HepG2 (cell line): ENCODE results near the gene ATM. TPM values are rescaled to one million over a fixed set of nuclear protein-coding genes. Genes with fewer than 3 reads are reported as not detected.

Experiments
- EEA1 ChIP-seq: sonication (generic); formaldehyde crosslinking; IDR thresholded peaks from 2 replicates; pipeline ENCODE4 v1.5.1; 2020; ENCODE audit warnings: mild to moderate bottlenecking, missing genetic modification reagents, borderline replicate concordance
- FOXA3 ChIP-seq: IDR thresholded peaks from 2 replicates; pipeline ENCODE4 v1.6.1; 2016; ENCODE audit warnings: missing genetic modification reagents, missing compliant biosample characterization
- RARA ChIP-seq: IDR thresholded peaks from 2 replicates; pipeline ENCODE4 v1.6.1; 2016; ENCODE audit warnings: missing genetic modification reagents, missing compliant biosample characterization
- RBFOX2 ChIP-seq: fragments of 200-400 bp; formaldehyde crosslinking; IDR thresholded peaks from 2 replicates; pipeline ENCODE4 v1.6.1; 2017; ENCODE audit warnings: low read depth, mild to moderate bottlenecking, low read length
- RFX1 ChIP-seq: fragments of 450-650 bp; IDR thresholded peaks from 2 replicates; pipeline ENCODE4 v1.6.1; 2017
- SOX13 ChIP-seq, 3 experiments: fragments of 450-650 bp in 1 of 3; sonication (generic) in 1 of 3; formaldehyde crosslinking in 1 of 3; IDR thresholded peaks in 2 of 3; conservative IDR thresholded peaks in 1 of 3; 2 replicates each; pipeline versions ENCODE4 v1.5.0 to v1.6.1; 2016 to 2020; ENCODE audit warnings: antibody characterized with exemption in 1 of 3, mild to moderate bottlenecking in 1 of 3, missing compliant biosample characterization in 1 of 3, missing genetic modification reagents in 1 of 3, moderate library complexity in 1 of 3
- ZBTB4 ChIP-seq: sonication (generic); formaldehyde crosslinking; IDR thresholded peaks from 2 replicates; pipeline ENCODE4 v1.4.0; 2020; ENCODE audit warnings: missing genetic modification reagents, mild to moderate bottlenecking, borderline replicate concordance
- ZNF24 ChIP-seq: fragments of 450-650 bp; IDR thresholded peaks from 2 replicates; pipeline ENCODE4 v1.6.1; 2017; ENCODE audit warnings: antibody characterized with exemption, mild to moderate bottlenecking
- ZNF264 ChIP-seq: sonication (generic); formaldehyde crosslinking; IDR thresholded peaks from 2 replicates; pipeline ENCODE4 v1.4.0; 2020; ENCODE audit warnings: missing genetic modification reagents
- ZNF292 ChIP-seq: sonication (generic); formaldehyde crosslinking; IDR thresholded peaks from 2 replicates; pipeline ENCODE4 v1.8.1; 2022; ENCODE audit warnings: mild to moderate bottlenecking, low read depth, missing genetic modification reagents, borderline replicate concordance
- ZNF510 ChIP-seq: sonication (generic); formaldehyde crosslinking; IDR thresholded peaks from 2 replicates; pipeline ENCODE4 v1.4.0; 2020; ENCODE audit warnings: low read depth, mild to moderate bottlenecking, missing genetic modification reagents
- ZNF674 ChIP-seq: sonication (generic); formaldehyde crosslinking; IDR thresholded peaks from 2 replicates; pipeline ENCODE4 v1.5.0; 2020; ENCODE audit warnings: low read depth, mild to moderate bottlenecking, missing genetic modification reagents
- polyA plus RNA-seq, 8 experiments: library from polyadenylated mRNA; depleted of rRNA in 3 of 8; stranded (reverse) in 7 of 8; unstranded in 1 of 8; fragments of >200 nt; fragmentation: Illumina TruSeq in 4 of 8; extraction: Trizol in 4 of 8; gene quantifications; 2 replicates each; pipeline versions ENCODE4 v1.2.1 to v1.2.3, GENCODE V29; 2011 to 2016; ENCODE audit warnings: low read depth in 4 of 8, missing spikeins in 1 of 8, mixed read lengths in 1 of 8; ENCODE audit not compliant: insufficient read depth in 1 of 8
- total RNA-seq, 5 experiments: library from RNA; depleted of rRNA; stranded (reverse); fragments of >200 nt; fragmentation: Illumina TruSeq; extraction: Trizol; gene quantifications; 2 replicates each; pipeline ENCODE4 v1.2.3, GENCODE V29; 2016; ENCODE audit warnings: low read depth in 1 of 5
- TF ChIP-seq, protein P1 (sequence below): sonication (generic); formaldehyde crosslinking; IDR thresholded peaks from 2 replicates; pipeline ENCODE4 v1.4.0; 2020; ENCODE audit warnings: missing genetic modification reagents
- TF ChIP-seq, protein P2 (sequence below): sonication (generic); formaldehyde crosslinking; conservative IDR thresholded peaks from 2 replicates; pipeline ENCODE4 v1.4.0; 2020; ENCODE audit warnings: mild to moderate bottlenecking, missing genetic modification reagents, moderate library complexity
- TF ChIP-seq, protein P3 (sequence below): sonication (generic); formaldehyde crosslinking; IDR thresholded peaks from 2 replicates; pipeline ENCODE4 v1.4.0; 2020; ENCODE audit warnings: missing genetic modification reagents, mild to moderate bottlenecking, borderline replicate concordance

ATM gene
- total and polyA plus RNA-seq, 2 of the 13 experiments (the other 11 are each of a cell fraction or from before 2014, with no cell fraction given), result 40.0 to 71.6 TPM

GRCh38 chr11:108233277-108233945, 10.5 kb downstream of the ATM start (continued):
- TF ChIP-seq ZBTB4 (CRISPR knock-in tag), result no peak
- no peak for TF ChIP-seq ZNF510
- no peak for TF ChIP-seq ZNF24
- TF ChIP-seq, protein P1, sequence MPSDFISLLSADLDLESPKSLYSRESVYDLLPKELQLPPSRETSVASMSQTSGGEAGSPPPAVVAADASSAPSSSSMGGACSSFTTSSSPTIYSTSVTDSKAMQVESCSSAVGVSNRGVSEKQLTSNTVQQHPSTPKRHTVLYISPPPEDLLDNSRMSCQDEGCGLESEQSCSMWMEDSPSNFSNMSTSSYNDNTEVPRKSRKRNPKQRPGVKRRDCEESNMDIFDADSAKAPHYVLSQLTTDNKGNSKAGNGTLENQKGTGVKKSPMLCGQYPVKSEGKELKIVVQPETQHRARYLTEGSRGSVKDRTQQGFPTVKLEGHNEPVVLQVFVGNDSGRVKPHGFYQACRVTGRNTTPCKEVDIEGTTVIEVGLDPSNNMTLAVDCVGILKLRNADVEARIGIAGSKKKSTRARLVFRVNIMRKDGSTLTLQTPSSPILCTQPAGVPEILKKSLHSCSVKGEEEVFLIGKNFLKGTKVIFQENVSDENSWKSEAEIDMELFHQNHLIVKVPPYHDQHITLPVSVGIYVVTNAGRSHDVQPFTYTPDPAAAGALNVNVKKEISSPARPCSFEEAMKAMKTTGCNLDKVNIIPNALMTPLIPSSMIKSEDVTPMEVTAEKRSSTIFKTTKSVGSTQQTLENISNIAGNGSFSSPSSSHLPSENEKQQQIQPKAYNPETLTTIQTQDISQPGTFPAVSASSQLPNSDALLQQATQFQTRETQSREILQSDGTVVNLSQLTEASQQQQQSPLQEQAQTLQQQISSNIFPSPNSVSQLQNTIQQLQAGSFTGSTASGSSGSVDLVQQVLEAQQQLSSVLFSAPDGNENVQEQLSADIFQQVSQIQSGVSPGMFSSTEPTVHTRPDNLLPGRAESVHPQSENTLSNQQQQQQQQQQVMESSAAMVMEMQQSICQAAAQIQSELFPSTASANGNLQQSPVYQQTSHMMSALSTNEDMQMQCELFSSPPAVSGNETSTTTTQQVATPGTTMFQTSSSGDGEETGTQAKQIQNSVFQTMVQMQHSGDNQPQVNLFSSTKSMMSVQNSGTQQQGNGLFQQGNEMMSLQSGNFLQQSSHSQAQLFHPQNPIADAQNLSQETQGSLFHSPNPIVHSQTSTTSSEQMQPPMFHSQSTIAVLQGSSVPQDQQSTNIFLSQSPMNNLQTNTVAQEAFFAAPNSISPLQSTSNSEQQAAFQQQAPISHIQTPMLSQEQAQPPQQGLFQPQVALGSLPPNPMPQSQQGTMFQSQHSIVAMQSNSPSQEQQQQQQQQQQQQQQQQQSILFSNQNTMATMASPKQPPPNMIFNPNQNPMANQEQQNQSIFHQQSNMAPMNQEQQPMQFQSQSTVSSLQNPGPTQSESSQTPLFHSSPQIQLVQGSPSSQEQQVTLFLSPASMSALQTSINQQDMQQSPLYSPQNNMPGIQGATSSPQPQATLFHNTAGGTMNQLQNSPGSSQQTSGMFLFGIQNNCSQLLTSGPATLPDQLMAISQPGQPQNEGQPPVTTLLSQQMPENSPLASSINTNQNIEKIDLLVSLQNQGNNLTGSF (CRISPR knock-in tag), result no peak
- no peak for TF ChIP-seq ZNF674
- TF ChIP-seq RBFOX2, result no peak
- peak; percentile 67 for TF ChIP-seq ZNF264 (CRISPR knock-in tag)
- TF ChIP-seq RARA (CRISPR knock-in tag), result peak; percentile 86
- TF ChIP-seq RFX1, result peak; percentile 49; the same call in 1 of the 2 replicates
- 0 out of 2 replicates have a peak, but pooled peaks have one; percentile 34 for TF ChIP-seq ZNF292 (CRISPR knock-in tag)
- TF ChIP-seq, protein P2, sequence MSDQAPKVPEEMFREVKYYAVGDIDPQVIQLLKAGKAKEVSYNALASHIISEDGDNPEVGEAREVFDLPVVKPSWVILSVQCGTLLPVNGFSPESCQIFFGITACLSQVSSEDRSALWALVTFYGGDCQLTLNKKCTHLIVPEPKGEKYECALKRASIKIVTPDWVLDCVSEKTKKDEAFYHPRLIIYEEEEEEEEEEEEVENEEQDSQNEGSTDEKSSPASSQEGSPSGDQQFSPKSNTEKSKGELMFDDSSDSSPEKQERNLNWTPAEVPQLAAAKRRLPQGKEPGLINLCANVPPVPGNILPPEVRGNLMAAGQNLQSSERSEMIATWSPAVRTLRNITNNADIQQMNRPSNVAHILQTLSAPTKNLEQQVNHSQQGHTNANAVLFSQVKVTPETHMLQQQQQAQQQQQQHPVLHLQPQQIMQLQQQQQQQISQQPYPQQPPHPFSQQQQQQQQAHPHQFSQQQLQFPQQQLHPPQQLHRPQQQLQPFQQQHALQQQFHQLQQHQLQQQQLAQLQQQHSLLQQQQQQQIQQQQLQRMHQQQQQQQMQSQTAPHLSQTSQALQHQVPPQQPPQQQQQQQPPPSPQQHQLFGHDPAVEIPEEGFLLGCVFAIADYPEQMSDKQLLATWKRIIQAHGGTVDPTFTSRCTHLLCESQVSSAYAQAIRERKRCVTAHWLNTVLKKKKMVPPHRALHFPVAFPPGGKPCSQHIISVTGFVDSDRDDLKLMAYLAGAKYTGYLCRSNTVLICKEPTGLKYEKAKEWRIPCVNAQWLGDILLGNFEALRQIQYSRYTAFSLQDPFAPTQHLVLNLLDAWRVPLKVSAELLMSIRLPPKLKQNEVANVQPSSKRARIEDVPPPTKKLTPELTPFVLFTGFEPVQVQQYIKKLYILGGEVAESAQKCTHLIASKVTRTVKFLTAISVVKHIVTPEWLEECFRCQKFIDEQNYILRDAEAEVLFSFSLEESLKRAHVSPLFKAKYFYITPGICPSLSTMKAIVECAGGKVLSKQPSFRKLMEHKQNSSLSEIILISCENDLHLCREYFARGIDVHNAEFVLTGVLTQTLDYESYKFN (CRISPR knock-in tag), result peak; percentile 88
- TF ChIP-seq SOX13 (IDR thresholded peaks at IDR 0.05), result no peak
- peak in 1 of 2 experiments; percentile 34; a peak in 1 of 4 replicates for TF ChIP-seq SOX13 (CRISPR knock-in tag; conservative IDR thresholded peaks at IDR 0.05 in 1 of 2, IDR thresholded peaks at IDR 0.05 in 1 of 2)
- peak; percentile 35; the same call in 1 of the 2 replicates for TF ChIP-seq FOXA3 (CRISPR knock-in tag)
- no peak for TF ChIP-seq EEA1
- TF ChIP-seq, protein P3, sequence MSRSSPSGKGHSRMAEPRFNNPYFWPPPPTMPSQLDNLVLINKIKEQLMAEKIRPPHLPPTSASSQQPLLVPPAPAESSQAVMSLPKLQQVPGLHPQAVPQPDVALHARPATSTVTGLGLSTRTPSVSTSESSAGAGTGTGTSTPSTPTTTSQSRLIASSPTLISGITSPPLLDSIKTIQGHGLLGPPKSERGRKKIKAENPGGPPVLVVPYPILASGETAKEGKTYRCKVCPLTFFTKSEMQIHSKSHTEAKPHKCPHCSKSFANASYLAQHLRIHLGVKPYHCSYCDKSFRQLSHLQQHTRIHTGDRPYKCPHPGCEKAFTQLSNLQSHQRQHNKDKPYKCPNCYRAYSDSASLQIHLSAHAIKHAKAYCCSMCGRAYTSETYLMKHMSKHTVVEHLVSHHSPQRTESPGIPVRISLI, result peak; percentile 68
